HEK293T (cell line): ENCODE results near the gene TMEM178A.

Experiments
- BHLHE40 ChIP-seq: fragments of 450-650 bp; IDR thresholded peaks from 2 replicates; pipeline ENCODE4 v1.6.1; 2016; ENCODE audit warnings: mild to moderate bottlenecking, moderate library complexity, borderline replicate concordance
- CTBP1 ChIP-seq: fragments of 450-650 bp; IDR thresholded peaks from 2 replicates; pipeline ENCODE4 v1.6.1; 2016; ENCODE audit warnings: borderline replicate concordance
- ELF4 ChIP-seq: fragments of 450-650 bp; IDR thresholded peaks from 2 replicates; pipeline ENCODE4 v1.6.1; 2017; ENCODE audit warnings: antibody characterized with exemption
- FOXA1 ChIP-seq: fragments of 450-650 bp; IDR thresholded peaks from 2 replicates; pipeline ENCODE4 v1.6.1; 2016; ENCODE audit warnings: mild to moderate bottlenecking
- FOXK2 ChIP-seq: fragments of 450-650 bp; IDR thresholded peaks from 2 replicates; pipeline ENCODE4 v1.6.1; 2016; ENCODE audit warnings: mild to moderate bottlenecking
- FOXM1 ChIP-seq: fragments of 450-650 bp; IDR thresholded peaks from 2 replicates; pipeline ENCODE4 v1.6.1; 2017; ENCODE audit warnings: mild to moderate bottlenecking, borderline replicate concordance
- L3MBTL2 ChIP-seq: fragments of 450-650 bp; conservative IDR thresholded peaks from 2 replicates; pipeline ENCODE4 v1.6.1; 2016; ENCODE audit warnings: mild to moderate bottlenecking
- NFRKB ChIP-seq: fragments of 450-650 bp; IDR thresholded peaks from 2 replicates; pipeline ENCODE4 v1.6.1; 2016; ENCODE audit warnings: mild to moderate bottlenecking, moderate library complexity
- SP1 ChIP-seq: fragments of 450-650 bp; IDR thresholded peaks from 2 replicates; pipeline ENCODE4 v1.6.1; 2017
- SUZ12 ChIP-seq: fragments of 450-650 bp; IDR thresholded peaks from 2 replicates; pipeline ENCODE4 v1.6.1; 2016; ENCODE audit warnings: mild to moderate bottlenecking
- TARDBP ChIP-seq: fragments of 450-650 bp; IDR thresholded peaks from 2 replicates; pipeline ENCODE4 v1.6.1; 2016
- ZNF384 ChIP-seq: fragments of 450-650 bp; IDR thresholded peaks from 2 replicates; pipeline ENCODE4 v1.6.1; 2016
- TF ChIP-seq, protein P1 (sequence below): fragments of 450-650 bp; IDR thresholded peaks from 2 replicates; pipeline ENCODE4 v1.6.1; 2016

GRCh38 chr2:39689876-39690275 is 24.2 kb downstream of the TMEM178A start:
- TF ChIP-seq L3MBTL2 (no peak), BHLHE40 (no peak), SUZ12 (no peak), ZNF384 (no peak), FOXA1 (no peak), FOXM1 (no peak), SP1 (no peak), TARDBP (no peak), ELF4 (no peak), FOXK2 (no peak), NFRKB (no peak), CTBP1 (no peak)
- TF ChIP-seq, protein P1, sequence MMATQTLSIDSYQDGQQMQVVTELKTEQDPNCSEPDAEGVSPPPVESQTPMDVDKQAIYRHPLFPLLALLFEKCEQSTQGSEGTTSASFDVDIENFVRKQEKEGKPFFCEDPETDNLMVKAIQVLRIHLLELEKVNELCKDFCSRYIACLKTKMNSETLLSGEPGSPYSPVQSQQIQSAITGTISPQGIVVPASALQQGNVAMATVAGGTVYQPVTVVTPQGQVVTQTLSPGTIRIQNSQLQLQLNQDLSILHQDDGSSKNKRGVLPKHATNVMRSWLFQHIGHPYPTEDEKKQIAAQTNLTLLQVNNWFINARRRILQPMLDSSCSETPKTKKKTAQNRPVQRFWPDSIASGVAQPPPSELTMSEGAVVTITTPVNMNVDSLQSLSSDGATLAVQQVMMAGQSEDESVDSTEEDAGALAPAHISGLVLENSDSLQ: no peak
